CD8-positive, alpha-beta memory T cell (primary cell): ENCODE data around the gene HOMER2. TPM values are rescaled to one million over a fixed set of nuclear protein-coding genes. Genes with fewer than 3 reads are reported as not detected.
"Not testable (repeated sequence)": the region's sequence is repeated elsewhere in the genome, so short reads cannot be mapped to it uniquely, and the experiment has no call there.

Experiments
- CTCF ChIA-PET: fragments of 350-600 bp; sonication (Branson Sonifier 250); formaldehyde crosslinking; loops from one replicate; lab custom pipeline; 2021; ENCODE audit warnings: antibody characterized with exemption; lab: Charles Lee
- POLR2A ChIA-PET: fragments of 350-600 bp; sonication (Branson Sonifier 250); formaldehyde crosslinking; loops from one replicate; lab custom pipeline; 2021; ENCODE audit warnings: antibody characterized with exemption; lab: Charles Lee
- DNase-seq, 5 donors: peaks; one replicate each; pipeline versions ENCODE4 v3.0.0 to v3.0.0-alpha.2; 2020 to 2022; ENCODE audit warnings: mixed read lengths in 1 of 5
- H3K27ac ChIP-seq: one replicate; pipeline ENCODE4 v1.7.0; 2013; ENCODE audit warnings: low read depth, mild to moderate bottlenecking, low read length, moderate library complexity
- H3K27me3 ChIP-seq: 2 replicates; pipeline ENCODE4 v1.7.0; 2013; ENCODE audit warnings: low read length, mild to moderate bottlenecking; ENCODE audit not compliant: insufficient read depth, poor library complexity, severe bottlenecking
- H3K36me3 ChIP-seq: 2 replicates; pipeline ENCODE4 v1.7.0; 2013; ENCODE audit warnings: mild to moderate bottlenecking, low read length, moderate library complexity; ENCODE audit not compliant: insufficient read depth
- H3K4me1 ChIP-seq: 2 replicates; pipeline ENCODE4 v1.7.0; 2013; ENCODE audit warnings: mild to moderate bottlenecking, low read length, moderate library complexity; ENCODE audit not compliant: insufficient read depth
- H3K4me3 ChIP-seq: 2 replicates; pipeline ENCODE4 v1.7.0; 2013; ENCODE audit warnings: mild to moderate bottlenecking, low read length
- H3K9me3 ChIP-seq: 2 replicates; pipeline ENCODE4 v1.7.0; 2013; ENCODE audit warnings: mild to moderate bottlenecking, low read length
- H3K27ac Mint-ChIP-seq, 8 donors: one replicate each; pipeline ENCODE4 v1.8.0; 2020 to 2021; ENCODE audit warnings: mixed read lengths in 8 of 8, mild to moderate bottlenecking in 6 of 8, inconsistent platforms in 3 of 8, moderate library complexity in 3 of 8
- H3K27me3 Mint-ChIP-seq, 2 donors: one replicate each; pipeline ENCODE4 v1.8.0; 2020 to 2021; ENCODE audit warnings: mixed read lengths in 2 of 2, mild to moderate bottlenecking in 1 of 2, moderate library complexity in 1 of 2
- H3K36me3 Mint-ChIP-seq, 3 donors: one replicate each; pipeline ENCODE4 v1.8.0; 2020 to 2021; ENCODE audit warnings: mixed read lengths in 3 of 3, inconsistent platforms in 1 of 3, mild to moderate bottlenecking in 1 of 3
- H3K4me1 Mint-ChIP-seq, 3 donors: one replicate each; pipeline ENCODE4 v1.8.0; 2020 to 2021; ENCODE audit warnings: mixed read lengths in 3 of 3, inconsistent platforms in 1 of 3, mild to moderate bottlenecking in 1 of 3
- H3K4me3 Mint-ChIP-seq, 7 donors: one replicate each; pipeline ENCODE4 v1.8.0; 2020 to 2021; ENCODE audit warnings: mixed read lengths in 7 of 7, mild to moderate bottlenecking in 6 of 7, moderate library complexity in 4 of 7, inconsistent platforms in 2 of 7
- H3K9me3 Mint-ChIP-seq, 5 donors: one replicate each; pipeline ENCODE4 v1.8.0; 2020 to 2022; ENCODE audit warnings: mixed read lengths in 5 of 5, mild to moderate bottlenecking in 3 of 5, moderate library complexity in 2 of 5, inconsistent platforms in 1 of 5
- polyA plus RNA-seq: library from polyadenylated mRNA; unstranded; fragments of 300-500 nt; fragmentation: Illumina TruSeq; gene quantifications from one replicate; pipeline ENCODE4 v1.2.3, GENCODE V29; 2021
- total RNA-seq, 2 experiments: library from RNA; stranded (reverse); gene quantifications; one replicate each; pipeline ENCODE4 v1.2.3, GENCODE V29; 2021

Gene HOMER2
- total and polyA plus RNA-seq, 3 experiments from 2014 or later: 1.6 to 14.1 (median 13.6) TPM

DNA sequence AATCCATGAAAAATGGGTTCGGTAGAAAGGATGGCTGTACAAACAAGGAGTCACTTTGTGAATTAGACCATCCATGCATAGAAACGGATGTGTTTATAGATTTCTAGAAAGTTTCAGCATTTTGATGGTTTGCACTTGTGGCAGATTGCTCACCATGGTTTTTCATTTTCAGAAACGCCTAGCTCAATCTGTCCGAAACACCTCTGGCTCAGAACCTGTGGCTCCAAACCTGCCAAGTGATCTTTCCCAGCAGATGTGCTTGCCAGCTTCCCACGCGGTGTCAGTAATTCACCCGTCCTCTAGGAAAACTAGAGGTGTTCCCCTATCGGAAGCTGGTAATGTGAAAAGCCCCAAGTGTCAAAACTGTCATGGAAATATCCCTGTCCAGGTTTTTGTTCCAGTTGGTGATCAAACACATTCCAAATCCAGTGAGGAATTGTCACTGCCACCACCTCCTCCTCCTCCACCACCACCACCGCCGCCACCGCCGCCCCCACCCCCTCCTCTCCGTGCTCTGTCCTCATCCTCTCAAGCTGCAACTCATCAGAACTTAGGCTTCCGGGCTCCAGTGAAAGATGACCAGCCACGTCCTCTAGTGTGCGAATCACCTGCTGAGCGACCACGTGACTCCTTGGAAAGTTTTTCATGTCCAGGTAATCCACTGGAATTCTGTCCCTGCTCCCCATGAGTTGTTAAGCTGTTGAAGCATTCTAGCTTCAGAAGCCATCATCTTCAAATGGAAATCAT lies 121.9 kb downstream of the HOMER2 start:
- peaks cover 18 to 32% (median 24%) of the 10 kb centered on the region in 3 donors for H3K4me1 Mint-ChIP-seq
- H3K27ac ChIP-seq: no peak overlapping the region
- ChIA-PET CTCF (no interaction called here), POLR2A (no interaction called here)
- H3K36me3 Mint-ChIP-seq: peaks cover 12 to 96% (median 48%) of the 10 kb centered on the region in 3 donors
- no peaks in the 10 kb centered on the region for H3K27me3 ChIP-seq
- peak overlapping the region in 1 of 8 donors; percentile 38 for H3K27ac Mint-ChIP-seq
- no peaks in the 10 kb centered on the region for H3K9me3 Mint-ChIP-seq
- no peak overlapping the region for H3K4me3 Mint-ChIP-seq
- H3K9me3 ChIP-seq: no peaks in the 10 kb centered on the region
- H3K27me3 Mint-ChIP-seq: no peaks in the 10 kb centered on the region
- H3K4me3 ChIP-seq: no peak overlapping the region
- H3K36me3 ChIP-seq: peaks cover 70% of the 10 kb centered on the region
- no peaks in the 10 kb centered on the region for H3K4me1 ChIP-seq
- DNase-seq: no peak

DNA sequence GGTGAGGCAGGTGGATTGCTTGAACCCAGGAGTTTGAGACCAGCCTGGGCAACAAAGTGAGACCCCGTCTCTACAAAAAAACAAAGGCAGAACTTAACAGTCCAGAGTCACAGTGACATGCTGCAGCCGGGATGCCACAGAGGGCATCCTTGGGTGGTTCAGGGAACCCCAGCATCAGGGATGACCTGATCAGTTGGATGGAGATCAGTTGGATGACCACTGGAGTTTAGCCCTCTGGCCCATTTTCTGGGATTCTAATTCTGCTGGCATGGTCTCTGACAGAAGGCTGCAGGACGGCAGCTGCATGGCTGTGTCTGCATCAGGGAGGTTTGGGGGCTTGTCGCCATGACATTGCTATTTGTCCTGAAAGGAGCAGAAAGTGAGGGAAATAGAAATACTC lies 123.3 kb downstream of the HOMER2 start:
- peak overlapping the region in 1 of 8 donors; percentile 19 for H3K27ac Mint-ChIP-seq
- no peak for DNase-seq
- Histone ChIP-seq H3K4me1 (no peaks in the 10 kb centered on the region), H3K27me3 (no peaks in the 10 kb centered on the region), H3K9me3 (no peaks in the 10 kb centered on the region), H3K4me3 (no peak overlapping the region), H3K27ac (no peak overlapping the region), H3K36me3 (peaks cover 74% of the 10 kb centered on the region)
- peaks cover 12 to 94% (median 44%) of the 10 kb centered on the region in 3 donors for H3K36me3 Mint-ChIP-seq
- CTCF ChIA-PET: no interaction called here
- peaks cover 18 to 32% (median 24%) of the 10 kb centered on the region in 3 donors for H3K4me1 Mint-ChIP-seq
- no peaks in the 10 kb centered on the region for H3K9me3 Mint-ChIP-seq
- POLR2A ChIA-PET: no interaction called here
- no peak overlapping the region for H3K4me3 Mint-ChIP-seq
- no peaks in the 10 kb centered on the region for H3K27me3 Mint-ChIP-seq

DNA sequence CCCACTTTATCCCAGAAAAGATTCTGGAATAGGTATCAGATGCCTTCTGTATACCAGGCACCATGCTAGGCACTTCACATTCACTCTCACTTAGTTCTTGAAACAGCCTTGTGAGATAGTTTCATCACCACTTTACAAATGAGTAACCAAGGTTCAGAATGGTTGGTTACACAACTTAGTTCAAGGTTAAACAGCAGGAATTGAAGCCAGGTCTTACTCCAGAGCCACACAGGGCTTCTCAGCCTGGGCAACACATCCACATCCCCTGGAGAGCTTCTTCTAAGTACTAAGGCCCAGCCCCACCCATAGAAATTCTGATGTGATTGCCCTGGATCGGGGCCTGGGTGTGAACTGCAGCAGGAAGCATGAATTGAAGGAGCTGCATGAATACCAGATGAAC lies 124.4 kb downstream of the HOMER2 start:
- Mint-ChIP-seq H3K4me3 (no peak overlapping the region), H3K36me3 (peaks cover 5 to 91% (median 38%) of the 10 kb centered on the region in 3 donors), H3K4me1 (peaks cover 15 to 32% (median 21%) of the 10 kb centered on the region in 3 donors), H3K27me3 (no peaks in the 10 kb centered on the region), H3K27ac (peak overlapping the region in 4 of 8 donors; percentile 7 to 88 (median 76)), H3K9me3 (no peaks in the 10 kb centered on the region)
- peaks cover 66% of the 10 kb centered on the region for H3K36me3 ChIP-seq
- no peak overlapping the region for H3K4me3 ChIP-seq
- DNase-seq: no peak
- CTCF ChIA-PET: no interaction called here
- H3K27me3 ChIP-seq: no peaks in the 10 kb centered on the region
- H3K27ac ChIP-seq: no peak overlapping the region
- H3K4me1 ChIP-seq: no peaks in the 10 kb centered on the region
- POLR2A ChIA-PET: no interaction called here
- H3K9me3 ChIP-seq: no peaks in the 10 kb centered on the region

DNA sequence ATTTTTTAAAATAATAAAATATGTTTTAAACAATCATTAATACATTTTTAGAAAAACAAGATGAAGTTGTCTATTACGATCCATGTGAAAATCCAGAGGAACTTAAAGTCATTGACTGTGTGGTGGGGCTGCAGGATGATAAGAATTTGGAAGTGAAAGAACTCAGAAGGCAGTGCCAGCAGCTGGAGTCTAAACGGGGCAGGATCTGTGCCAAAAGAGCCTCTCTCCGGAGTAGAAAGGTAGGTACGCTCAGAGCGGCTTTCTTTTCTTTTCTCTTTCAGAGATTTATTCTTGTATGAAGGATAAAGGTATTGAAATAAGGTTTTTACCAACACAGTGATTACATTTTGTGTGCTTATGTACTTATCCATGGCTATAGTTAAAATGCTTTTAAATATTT lies 129.5 kb downstream of the HOMER2 start:
- Mint-ChIP-seq H3K4me1 (peaks cover 9 to 20% (median 19%) of the 10 kb centered on the region in 3 donors), H3K27me3 (no peaks in the 10 kb centered on the region), H3K4me3 (no peak overlapping the region), H3K36me3 (peaks cover 20 to 84% (median 24%) of the 10 kb centered on the region in 3 donors), H3K27ac (peak overlapping the region in 1 of 8 donors; percentile 66), H3K9me3 (no peaks in the 10 kb centered on the region)
- H3K4me3 ChIP-seq: no peak overlapping the region
- H3K27me3 ChIP-seq: no peaks in the 10 kb centered on the region
- no peaks in the 10 kb centered on the region for H3K9me3 ChIP-seq
- H3K36me3 ChIP-seq: peaks cover 52% of the 10 kb centered on the region
- ChIA-PET CTCF (no interaction called here), POLR2A (no interaction called here)
- no peak for DNase-seq
- no peaks in the 10 kb centered on the region for H3K4me1 ChIP-seq
- no peak overlapping the region for H3K27ac ChIP-seq

DNA sequence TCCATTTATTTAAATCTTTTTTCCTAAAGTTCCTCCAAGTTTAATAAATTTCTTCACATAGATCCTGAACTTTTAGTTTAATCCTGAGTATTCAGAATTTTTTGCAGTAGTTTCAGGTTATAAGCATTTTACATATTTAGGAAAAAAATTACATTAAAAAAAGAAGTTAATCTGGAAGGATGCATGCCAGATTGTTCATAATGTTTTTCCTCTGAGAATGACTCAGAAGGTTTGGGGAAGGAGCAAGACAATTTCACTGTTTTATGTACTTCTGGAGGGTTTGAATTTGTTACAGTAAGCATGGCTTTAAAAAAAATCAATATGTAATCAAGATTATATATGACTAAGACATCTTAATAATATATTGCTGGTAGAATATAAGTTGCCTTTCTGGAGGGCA lies 130.7 kb downstream of the HOMER2 start:
- H3K27me3 ChIP-seq, POLR2A ChIA-PET, H3K27ac ChIP-seq, DNase-seq, H3K4me3 ChIP-seq, H3K9me3 ChIP-seq, H3K27me3 Mint-ChIP-seq, H3K27ac Mint-ChIP-seq, H3K4me3 Mint-ChIP-seq, CTCF ChIA-PET, H3K9me3 Mint-ChIP-seq, H3K4me1 ChIP-seq: not testable (repeated sequence)
- Mint-ChIP-seq H3K36me3 (peaks cover 20 to 83% (median 24%) of the 10 kb centered on the region in 3 donors), H3K4me1 (peaks cover 13 to 23% (median 22%) of the 10 kb centered on the region in 3 donors)
- H3K36me3 ChIP-seq: peaks cover 47% of the 10 kb centered on the region

DNA sequence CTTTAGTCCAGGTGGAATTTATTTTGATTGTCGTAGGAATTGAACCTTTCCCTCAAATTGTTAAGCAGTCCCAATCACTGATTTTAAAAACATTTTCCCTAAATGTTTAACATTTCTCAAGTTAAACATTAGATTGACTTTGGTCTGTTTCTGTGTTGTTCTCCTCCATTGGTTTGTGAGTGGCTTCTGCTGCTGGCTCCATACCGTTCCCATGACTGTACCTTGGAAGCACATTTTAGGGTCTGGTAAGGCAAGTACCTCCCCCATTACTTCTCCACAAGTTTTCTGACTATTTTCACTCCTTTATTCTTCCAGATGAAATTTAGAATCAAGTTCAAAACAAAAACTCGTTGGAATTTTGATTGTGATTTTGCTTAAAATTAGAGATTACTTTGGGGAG lies 131.1 kb downstream of the HOMER2 start:
- peaks cover 20 to 83% (median 22%) of the 10 kb centered on the region in 3 donors for H3K36me3 Mint-ChIP-seq
- H3K4me3 ChIP-seq, H3K4me1 ChIP-seq, H3K27me3 Mint-ChIP-seq, H3K27ac ChIP-seq, H3K9me3 Mint-ChIP-seq, POLR2A ChIA-PET, CTCF ChIA-PET, H3K9me3 ChIP-seq, DNase-seq, H3K27me3 ChIP-seq, H3K4me3 Mint-ChIP-seq: not testable (repeated sequence)
- H3K27ac Mint-ChIP-seq: peak overlapping the region in 2 of 8 donors; percentile 42 to 56
- H3K36me3 ChIP-seq: peaks cover 47% of the 10 kb centered on the region
- H3K4me1 Mint-ChIP-seq: peaks cover 17 to 27% (median 26%) of the 10 kb centered on the region in 3 donors

DNA sequence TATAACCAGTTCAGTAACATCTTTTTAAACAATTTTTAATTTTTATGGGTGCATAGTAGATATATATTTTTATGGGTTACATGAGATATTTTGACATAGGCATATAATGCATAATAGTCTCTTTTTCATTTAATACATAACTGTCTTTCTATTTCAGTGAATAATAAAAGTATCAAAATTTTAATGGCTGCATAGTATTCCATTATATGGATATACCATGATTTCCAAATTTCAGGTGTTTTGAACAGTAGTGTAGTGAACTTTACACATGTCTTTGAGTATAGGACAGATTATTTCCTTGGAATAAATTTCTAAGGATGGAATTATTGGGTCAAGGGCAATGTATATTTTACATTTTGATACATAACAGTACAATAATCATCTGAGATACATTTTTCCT lies 132.4 kb downstream of the HOMER2 start:
- H3K36me3 Mint-ChIP-seq: peaks cover 20 to 84% (median 22%) of the 10 kb centered on the region in 3 donors
- CTCF ChIA-PET: no interaction called here
- Histone ChIP-seq H3K4me1 (peaks cover 6% of the 10 kb centered on the region), H3K4me3 (no peak overlapping the region), H3K36me3 (peaks cover 47% of the 10 kb centered on the region), H3K27me3 (no peaks in the 10 kb centered on the region), H3K9me3 (no peaks in the 10 kb centered on the region), H3K27ac (no peak overlapping the region)
- no peak for DNase-seq
- H3K9me3 Mint-ChIP-seq: no peaks in the 10 kb centered on the region
- no peak overlapping the region for H3K27ac Mint-ChIP-seq
- H3K4me1 Mint-ChIP-seq: peaks cover 24 to 37% (median 34%) of the 10 kb centered on the region in 3 donors
- no peaks in the 10 kb centered on the region for H3K27me3 Mint-ChIP-seq
- H3K4me3 Mint-ChIP-seq: no peak overlapping the region
- POLR2A ChIA-PET: no interaction called here

DNA sequence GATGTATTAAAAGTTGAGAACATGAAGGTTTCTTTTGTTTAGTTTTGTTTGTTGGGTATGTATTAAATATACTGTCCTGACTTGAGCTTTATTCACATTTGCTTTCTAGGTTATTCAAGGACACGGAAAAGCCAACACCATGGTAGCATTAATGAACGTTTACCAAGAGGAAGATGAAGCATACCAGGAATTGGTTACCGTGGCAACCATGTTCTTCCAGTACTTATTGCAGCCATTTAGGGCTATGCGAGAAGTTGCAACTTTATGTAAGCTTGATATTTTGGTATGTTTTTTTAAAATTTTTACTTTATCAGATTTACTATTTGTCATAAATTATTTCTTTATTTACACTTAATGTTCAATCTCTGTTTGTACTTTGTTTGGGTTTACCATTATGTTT lies 139.5 kb downstream of the HOMER2 start:
- Histone ChIP-seq H3K4me1 (peaks cover 33% of the 10 kb centered on the region), H3K4me3 (no peak overlapping the region), H3K9me3 (no peaks in the 10 kb centered on the region), H3K36me3 (peaks cover 24% of the 10 kb centered on the region), H3K27ac (no peak overlapping the region), H3K27me3 (no peaks in the 10 kb centered on the region)
- ChIA-PET CTCF (interaction anchor here (0.6 to 1.1 kb wide), 2 partner anchors 12 to 259 kb away, joined by 3 to 4 read pairs; no protein-coding TSS in a partner anchor), POLR2A (interaction anchor here (0.6 kb wide), 1 partner anchor 59 kb away, joined by 4 read pairs; no protein-coding TSS in a partner anchor)
- Mint-ChIP-seq H3K4me3 (peak overlapping the region; percentile 32 to 96 (median 70)), H3K27me3 (no peaks in the 10 kb centered on the region), H3K27ac (peak overlapping the region in 7 of 8 donors; percentile 84 to 100 (median 97)), H3K36me3 (peaks cover 3 to 64% (median 13%) of the 10 kb centered on the region in 3 donors), H3K9me3 (no peaks in the 10 kb centered on the region), H3K4me1 (peaks cover 51 to 60% (median 57%) of the 10 kb centered on the region in 3 donors)
- DNase-seq: no peak
